HG03280 (cell line): ENCODE data around the gene UMAD1.
A peak's percentile ranks its signal among the peaks of the same experiment; 100 is the strongest.
"Not testable (repeated sequence)": the region's sequence is repeated elsewhere in the genome, so short reads cannot be mapped to it uniquely, and the experiment has no call there.

Source experiments
- ATAC-seq: cut with Tn5 transposase; IDR thresholded peaks from one replicate; pipeline ENCODE4 v1.9.1; 2021; ENCODE audit warnings: mild to moderate bottlenecking, moderate library complexity; ENCODE audit not compliant: unreplicated experiment

Gene UMAD1

DNA sequence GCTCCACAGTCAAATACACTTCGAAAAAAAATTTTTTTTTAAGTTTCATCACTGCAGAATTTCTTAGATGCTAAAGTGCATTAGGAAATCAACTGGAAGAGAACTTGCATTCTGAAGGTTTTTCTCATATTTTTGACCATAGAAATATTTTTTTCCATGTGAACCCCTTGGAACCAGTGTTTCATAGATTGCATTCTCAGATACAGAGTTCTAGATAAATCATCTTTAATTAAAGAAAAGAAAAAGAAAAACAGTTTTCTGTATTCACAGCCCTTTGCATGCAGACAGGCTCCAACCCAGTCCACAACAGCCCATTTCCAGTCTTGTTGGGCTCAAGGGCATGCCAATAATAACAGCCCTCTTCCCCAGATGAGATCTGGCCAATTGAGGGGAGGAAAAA is 153.4 kb downstream of the UMAD1 start:
- ATAC-seq = no peak

DNA sequence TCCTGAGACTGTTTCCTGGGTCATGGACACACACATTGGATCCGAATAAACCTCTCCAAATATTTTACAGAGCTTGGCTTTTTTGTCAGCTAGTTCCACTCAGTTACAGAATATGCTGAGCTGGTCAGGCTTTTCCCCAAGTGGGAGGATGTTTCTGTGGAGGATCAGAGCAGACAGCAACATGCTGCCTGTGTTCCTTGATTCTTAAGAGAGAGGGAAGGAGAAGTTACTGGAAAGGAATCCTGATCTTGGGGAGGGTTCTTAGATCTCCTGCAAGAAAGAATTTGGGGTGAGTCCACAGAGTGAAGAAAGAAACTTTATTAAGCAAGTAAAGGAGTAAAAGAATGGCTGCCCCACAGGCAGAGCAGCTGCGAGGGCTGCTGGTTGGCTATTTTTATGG is 154.7 kb downstream of the UMAD1 start:
- ATAC-seq = no peak

DNA sequence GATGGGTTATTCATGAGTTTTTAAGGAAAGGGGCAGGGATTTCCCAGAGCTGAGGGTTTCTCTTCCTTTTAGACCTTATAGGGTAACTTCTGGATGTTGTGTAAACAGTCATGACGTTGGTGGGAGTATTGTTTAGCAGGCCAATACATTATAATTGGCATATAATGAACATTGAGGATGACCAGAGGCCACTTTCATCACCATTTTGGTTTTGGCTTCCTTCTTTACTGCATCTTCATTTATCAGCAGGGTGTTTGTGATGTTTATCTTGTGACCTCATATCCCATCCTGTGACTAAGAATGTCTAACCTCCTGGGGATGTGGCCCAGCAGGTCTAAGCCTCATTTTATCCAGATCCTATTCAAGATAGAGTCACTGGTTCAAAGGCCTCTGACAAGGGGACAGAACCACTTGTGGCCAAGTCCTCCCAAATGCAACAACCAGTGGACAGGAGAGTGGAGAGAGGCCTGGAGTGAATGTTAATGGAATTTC is 155.1 kb downstream of the UMAD1 start:
- ATAC-seq = no peak

DNA sequence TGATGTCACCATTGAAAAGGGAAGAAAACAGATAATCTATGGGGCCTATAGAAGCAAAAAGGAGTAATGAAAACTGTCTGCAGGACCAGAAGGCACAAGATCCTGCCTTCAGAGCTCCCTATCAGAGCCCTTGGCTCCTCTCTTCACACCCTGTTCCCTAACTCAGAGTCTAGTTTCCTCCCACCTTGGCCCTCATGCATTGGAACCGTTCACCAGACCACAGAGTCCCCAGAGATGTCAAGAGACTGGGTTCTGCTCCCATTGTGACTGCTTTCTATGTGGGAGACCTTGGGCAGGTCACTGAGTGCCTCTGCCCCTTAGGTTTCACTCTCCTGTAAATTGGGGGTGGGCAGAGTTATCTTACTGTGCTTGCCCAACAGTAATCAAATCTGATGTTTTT is 158.0 kb downstream of the UMAD1 start:
- ATAC-seq = no peak

GRCh38 chr7:7799138-7799537 is 158.6 kb downstream of the UMAD1 start:
- no peak for ATAC-seq

- no peak for ATAC-seq
These were observed 162.0 kb downstream of the UMAD1 start for GRCh38 chr7:7802531-7802930.

DNA sequence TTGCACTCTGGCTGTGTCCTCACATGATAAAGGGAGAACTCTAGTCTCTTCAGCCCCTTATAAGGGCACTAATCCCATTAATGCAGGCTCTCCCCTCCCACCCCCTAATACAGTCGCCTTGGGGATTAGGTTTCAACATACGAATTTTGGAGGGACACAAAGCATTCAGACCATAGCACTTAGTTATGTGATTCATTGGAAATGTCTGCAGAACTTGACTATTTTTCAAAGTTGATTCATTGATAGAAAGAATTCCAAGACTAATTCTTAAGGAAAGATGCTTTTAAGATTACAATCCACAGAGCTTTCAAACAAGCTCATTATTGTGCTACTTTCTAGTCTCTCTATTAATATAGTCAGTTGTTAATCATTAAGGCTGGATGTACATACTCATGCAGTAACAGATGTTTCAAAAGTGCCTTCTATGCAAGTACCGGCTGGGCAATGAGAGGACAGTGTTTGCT is 163.2 kb downstream of the UMAD1 start:
- ATAC-seq = no peak

GRCh38 chr7:7804822-7805221 is 164.3 kb downstream of the UMAD1 start:
- not testable (repeated sequence) for ATAC-seq

- ATAC-seq = no peak
These were observed 165.1 kb downstream of the UMAD1 start for GRCh38 chr7:7805511-7806153.

- no peak for ATAC-seq
These were observed 167.6 kb downstream of the UMAD1 start for GRCh38 chr7:7808156-7808555.

DNA sequence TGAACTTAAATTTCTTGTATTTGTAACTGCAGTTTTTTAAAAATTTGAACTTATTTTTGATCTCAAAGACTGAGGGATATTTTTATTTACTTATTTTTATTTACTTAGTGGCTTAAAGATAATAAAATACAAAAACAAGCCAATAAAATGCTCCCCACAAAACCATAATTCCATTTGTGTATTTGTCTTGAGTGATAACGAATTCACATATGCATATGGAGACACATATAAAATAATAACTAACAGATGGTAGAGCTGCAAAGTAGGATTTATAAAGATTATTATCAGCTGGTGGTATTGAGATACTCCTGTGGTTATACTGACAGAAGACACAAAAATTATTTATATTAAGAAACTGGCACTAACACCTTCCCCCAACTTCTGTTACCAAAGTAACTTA is 168.1 kb downstream of the UMAD1 start:
- ATAC-seq = no peak

DNA sequence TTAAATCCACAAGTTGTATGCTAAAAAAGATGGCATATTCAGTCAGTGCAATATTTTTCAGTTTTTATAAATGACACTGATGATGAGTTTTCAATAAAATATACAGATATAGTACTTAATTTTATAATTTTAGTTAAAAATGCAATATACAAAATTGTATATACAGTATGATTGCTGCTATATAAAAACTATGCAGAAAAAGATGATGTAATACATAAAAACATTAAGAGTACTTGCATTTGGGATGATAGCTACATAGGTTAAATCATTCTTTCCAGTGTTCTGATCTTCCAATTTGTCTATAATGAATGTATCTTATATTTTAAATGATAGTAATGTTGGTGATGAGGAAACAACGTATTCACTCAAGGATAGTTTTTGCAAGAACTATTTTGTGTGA is 169.8 kb downstream of the UMAD1 start:
- ATAC-seq = no peak

DNA sequence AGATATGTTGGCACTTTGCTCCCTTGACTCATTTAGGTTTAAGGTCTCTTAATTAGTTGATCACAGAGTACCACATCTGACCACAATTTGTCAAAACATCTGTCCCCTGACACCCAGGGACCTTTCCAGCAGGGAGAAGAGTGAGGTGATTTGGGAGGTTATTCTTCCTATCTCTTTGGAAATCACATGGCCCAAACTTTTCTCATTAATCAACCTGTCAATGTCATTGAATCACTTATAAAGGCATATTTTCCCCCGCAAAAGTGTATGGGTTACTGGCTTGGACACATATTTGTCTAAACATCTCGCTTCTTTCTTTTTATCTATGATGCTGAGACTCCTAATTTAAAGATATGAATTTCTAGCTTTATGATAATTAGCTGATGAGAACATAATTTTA is 170.3 kb downstream of the UMAD1 start:
- no peak for ATAC-seq

GRCh38 chr7:7812112-7812511 is 171.6 kb downstream of the UMAD1 start:
- no peak for ATAC-seq

GRCh38 chr7:7815395-7815794 is 174.8 kb downstream of the UMAD1 start:
- no peak for ATAC-seq

GRCh38 chr7:7816084-7816483 is 175.5 kb downstream of the UMAD1 start:
- ATAC-seq = peak; percentile 51

GRCh38 chr7:7816816-7817536 is 176.4 kb downstream of the UMAD1 start:
- ATAC-seq = no peak

DNA sequence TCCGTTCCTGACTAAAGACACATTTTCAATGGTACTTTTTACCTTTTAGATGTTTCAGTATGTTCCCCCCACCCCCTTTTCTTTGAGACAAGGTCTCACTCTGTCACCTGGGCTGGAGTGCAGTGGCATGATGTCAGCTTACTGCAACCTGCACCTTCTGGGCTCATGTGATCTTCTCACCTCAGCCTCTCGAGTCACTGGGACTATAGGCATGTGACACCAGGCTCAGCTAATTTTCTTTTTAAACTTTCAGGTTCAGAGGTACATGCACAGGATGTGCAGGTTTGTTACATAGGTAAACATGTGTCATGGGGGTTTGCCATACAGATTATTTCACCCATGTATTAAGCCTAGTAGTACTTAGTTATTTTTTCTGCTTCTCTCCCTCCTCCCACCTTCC is 177.2 kb downstream of the UMAD1 start:
- ATAC-seq = no peak

GRCh38 chr7:7818179-7818578 is 177.6 kb downstream of the UMAD1 start:
- not testable (repeated sequence) for ATAC-seq

- no peak for ATAC-seq
These were observed 179.1 kb downstream of the UMAD1 start for GRCh38 chr7:7819442-7820247.

DNA sequence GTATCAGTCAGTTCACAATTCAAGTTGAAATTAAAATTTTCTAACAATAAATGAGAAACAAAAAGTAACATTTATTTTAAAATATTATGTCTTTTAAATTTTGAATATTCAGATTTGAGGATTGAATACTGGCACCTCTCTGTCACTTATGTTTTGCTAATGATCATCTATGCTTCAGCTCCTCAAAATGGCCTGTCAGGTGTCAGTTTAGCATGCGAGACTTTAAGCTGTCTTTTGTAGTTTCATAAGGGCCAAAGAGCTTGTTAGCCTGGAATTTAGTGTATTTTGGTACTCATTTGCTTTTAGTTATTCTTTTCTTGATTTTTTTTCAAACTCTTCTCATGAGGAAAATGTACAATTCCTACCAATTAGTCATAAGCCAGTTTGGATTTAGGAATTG is 179.9 kb downstream of the UMAD1 start:
- ATAC-seq = no peak

GRCh38 chr7:7820939-7821338 is 180.4 kb downstream of the UMAD1 start:
- no peak for ATAC-seq
